NCI-H2029 (cell line): ENCODE measurements around the gene CAVIN3.

ENCODE experiments used
- DNase-seq: peaks from one replicate; lab custom pipeline; 2025; lab: John Stamatoyannopoulos, UW

The CAVIN3 gene, protein sequence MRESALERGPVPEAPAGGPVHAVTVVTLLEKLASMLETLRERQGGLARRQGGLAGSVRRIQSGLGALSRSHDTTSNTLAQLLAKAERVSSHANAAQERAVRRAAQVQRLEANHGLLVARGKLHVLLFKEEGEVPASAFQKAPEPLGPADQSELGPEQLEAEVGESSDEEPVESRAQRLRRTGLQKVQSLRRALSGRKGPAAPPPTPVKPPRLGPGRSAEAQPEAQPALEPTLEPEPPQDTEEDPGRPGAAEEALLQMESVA

DNA sequence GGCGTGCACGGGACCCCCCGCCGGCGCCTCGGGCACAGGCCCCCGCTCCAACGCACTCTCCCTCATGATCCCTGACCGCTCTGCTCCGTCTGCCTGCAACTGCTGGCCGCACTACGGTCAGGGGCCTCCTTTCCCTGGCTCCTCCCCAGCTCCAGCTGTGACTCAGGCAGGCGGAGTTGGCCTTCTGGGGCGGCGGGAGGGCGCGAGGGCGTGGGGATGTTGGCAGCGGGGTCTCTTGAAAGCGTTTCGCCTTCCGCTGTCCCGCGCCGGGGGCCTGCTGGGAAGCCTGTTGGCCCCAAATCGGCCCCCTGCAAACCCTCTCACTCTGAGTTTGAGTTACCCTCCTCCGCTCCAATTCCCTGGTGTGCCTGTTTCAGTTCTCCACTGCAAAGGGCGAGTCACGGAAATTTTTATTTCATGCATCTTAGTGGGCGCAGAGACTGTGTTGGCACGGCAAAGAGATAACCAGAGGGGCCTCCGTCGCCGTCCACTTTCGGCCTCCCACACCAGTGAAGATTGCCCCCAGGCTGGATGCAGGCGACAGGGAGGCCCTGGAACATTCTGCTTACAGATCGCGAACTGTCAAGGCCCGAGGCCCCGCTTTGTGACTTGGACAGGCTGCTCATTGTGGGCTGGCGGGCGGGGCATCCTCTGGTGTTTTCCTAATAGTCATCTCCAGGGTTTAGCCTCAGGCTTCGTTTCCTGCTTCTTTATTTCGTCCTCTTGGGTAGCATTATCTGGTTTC, at the start of gene CAVIN3:
TSS of gene CAVIN3 (minus strand) at position 91 of the 745 bp plus-strand sequence. CDS start at position 66, 25 bp downstream.
- DNase-seq = no peak

DNA sequence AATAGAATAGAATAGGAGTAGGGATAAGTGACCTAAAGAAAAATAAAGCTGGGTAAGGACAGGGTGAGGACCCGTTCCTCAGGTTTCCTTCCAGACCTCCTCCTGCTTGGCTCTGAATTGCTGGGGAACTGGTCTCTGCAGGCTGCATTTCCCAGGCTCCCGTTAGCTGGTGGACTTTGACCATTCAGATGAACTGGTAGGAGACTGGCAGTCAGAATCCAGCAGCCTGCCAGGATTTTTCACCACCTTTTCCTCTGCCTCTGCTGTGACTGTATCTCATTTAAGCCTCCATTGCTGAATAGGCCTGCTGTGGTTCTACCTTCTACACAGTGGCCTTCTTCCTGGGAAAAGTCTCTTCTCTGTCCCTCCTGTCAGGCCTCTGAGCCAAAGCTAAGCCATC, 45.4 kb upstream of the CAVIN3 start:
- no peak for DNase-seq

DNA sequence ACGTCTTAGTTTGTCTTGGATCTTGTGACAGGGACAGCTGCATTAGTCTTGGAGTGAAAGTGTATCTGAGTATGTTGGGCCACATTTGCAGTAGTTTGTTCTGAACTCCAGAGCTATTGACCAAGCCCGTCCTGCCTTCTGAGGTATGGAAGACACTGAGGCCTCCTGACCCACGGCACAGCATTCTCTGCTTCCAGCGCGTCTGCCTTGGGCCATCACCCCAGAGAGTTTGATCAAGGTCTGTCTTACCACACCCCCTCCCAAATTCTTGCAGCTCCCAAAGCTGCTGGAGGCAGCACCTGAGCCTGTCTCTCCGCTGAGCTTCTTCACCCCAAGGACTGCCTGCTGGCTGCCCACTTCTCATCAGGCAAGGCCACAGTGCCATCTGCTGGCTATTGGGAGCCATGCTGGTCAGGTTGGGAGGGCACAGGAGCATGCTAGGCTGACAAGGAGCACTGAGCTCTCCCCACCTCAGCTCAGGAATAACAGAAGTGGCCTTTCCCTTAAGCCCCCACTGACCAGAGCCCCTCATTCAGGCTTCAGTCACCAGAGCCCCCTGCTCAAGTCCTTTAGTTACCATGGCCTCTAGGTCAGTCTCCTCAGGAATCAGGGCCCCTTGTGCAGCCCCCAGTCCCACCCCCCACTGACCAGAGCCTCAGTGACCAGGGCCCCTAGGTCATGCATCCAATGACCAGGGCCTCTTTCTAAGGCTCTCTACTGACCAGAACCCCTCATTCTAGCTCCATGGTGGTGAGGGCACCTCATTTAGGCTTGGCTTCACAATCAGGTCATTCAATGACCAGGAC, 42.8 kb upstream of the CAVIN3 start:
- DNase-seq = peak; percentile 43

DNA sequence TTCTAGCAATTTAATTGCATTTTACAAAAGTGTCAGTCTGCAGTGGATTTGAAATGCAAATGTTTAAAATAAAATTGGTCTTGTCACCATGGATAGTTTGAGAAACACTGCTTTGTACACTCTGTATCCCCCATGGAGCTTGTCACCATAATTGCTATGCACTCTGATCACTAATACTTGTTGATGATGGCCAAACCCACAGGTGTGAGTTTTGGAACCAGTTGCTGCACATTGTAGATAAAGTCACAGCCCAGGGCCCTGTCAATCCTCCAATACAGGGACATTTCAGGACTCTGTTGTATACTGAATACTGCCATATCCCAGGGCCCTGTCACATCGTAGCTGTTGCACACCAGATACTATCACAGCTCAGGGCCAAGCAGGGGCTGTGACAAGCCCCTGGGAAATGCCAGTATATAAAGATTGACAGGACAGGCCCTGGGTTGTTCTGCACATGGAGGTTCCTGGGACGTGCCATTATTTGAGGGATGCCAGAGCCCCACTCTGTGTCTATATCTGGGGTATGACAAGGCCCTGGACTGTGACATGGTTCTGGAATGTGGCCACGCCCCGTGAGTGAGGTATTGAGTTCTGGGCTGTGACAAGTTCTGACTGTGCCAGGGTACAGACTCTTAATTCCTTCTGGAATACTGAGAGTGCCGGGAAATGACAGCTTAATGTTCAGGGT, 42.0 kb upstream of the CAVIN3 start:
- DNase-seq = no peak

DNA sequence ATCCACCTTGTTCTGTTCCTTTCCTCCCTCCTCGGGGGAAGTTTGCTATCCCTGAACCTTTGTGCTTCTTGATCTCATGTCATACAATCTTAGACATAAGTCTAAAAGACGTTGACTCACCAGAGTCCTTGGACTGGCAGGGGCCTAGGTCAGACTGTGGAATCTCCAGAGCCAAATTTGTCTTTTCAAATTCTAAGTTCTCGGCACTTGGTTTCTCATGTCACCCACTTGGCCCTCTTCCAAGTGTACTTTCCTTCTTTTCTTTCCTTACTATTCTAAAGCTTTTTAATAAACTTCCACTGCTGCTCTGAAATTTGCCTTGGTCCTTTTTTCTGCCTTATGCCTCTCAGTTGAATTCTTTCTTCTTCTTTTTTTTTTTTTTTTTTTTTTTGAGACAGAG, 39.9 kb upstream of the CAVIN3 start:
- no peak for DNase-seq

DNA sequence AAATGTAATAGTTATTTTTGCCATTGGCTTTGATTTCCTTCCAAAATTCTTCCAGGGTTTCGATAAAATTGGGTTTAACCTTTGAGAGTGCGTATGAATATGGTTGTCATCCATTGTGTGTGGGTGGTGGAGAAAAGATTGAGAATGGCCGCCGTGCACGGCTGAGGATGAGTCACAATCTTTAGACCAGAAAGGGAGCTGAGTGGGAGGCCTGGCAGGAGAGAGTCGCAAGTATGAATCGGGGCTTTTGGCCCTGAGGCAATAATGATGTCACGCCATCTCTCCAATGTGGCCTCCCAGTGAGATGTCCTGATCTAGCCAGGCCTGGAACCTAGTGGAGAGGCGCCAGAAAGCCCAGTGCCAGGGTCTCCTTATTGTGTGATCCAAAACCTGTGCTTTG, 36.9 kb upstream of the CAVIN3 start:
- DNase-seq = no peak

DNA sequence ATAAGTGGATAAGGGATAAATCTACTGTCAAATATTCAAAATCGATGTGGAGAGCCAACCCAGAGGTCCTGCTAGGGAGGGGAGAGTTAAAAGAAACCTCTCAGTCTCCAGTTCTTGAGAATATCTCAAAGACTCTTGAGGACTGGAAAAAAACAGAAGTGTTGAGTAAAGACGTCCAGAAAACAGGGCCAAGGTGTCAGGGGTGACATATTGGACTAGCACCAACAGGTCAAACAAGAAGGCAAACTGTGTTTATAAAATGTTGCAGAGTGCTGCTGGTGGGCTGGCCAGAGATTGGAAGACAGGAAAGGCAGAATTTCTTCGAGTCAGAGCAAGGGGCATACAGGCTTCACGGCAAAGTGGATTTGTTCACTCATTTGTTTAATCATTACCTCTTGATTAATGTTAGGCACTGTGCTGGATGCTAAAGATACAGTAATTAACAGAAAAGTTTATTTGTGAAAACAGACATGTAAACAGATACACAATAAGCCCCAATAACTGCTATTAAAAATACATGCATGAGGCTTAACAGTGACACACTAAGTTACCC, 36.3 kb upstream of the CAVIN3 start:
- DNase-seq = no peak

DNA sequence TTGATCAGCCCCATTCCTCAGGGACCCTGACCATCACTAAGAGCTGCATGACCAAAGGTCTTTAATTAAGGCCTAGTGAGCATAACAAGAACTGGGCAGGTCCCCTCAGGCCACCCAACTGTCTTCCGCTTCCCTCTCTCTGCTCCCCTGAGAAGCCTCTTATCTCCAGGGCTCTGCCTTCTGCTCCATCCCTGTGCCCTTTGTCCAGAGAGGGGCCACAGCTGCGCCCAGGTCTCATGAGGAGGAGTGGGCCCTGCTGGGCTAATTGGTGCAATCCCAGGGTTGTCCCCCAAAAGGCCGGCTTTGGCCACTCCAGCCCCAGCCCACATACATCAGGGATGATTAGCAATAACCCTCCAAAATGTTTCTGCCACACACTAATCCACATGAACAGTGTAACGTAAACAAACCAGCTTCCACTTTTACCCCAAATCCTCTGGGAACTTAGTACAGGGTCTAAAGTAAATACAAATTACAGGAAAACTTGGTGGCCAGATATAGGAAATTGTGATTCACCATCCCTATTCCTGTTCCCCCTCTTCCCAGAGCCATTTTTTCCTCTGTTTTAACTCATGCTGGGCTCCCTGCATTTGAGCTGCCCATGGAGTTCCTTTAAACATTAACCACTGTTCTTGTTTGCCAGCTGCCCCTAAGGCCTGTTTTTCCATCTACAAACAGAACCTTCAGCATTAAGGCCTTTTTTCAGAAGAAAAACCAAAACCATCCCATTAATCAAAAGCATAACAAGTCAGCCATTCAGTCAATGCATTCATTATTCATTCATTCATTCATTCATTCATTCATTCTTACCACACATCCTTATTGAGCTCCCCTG, 34.6 kb upstream of the CAVIN3 start:
- no peak for DNase-seq

DNA sequence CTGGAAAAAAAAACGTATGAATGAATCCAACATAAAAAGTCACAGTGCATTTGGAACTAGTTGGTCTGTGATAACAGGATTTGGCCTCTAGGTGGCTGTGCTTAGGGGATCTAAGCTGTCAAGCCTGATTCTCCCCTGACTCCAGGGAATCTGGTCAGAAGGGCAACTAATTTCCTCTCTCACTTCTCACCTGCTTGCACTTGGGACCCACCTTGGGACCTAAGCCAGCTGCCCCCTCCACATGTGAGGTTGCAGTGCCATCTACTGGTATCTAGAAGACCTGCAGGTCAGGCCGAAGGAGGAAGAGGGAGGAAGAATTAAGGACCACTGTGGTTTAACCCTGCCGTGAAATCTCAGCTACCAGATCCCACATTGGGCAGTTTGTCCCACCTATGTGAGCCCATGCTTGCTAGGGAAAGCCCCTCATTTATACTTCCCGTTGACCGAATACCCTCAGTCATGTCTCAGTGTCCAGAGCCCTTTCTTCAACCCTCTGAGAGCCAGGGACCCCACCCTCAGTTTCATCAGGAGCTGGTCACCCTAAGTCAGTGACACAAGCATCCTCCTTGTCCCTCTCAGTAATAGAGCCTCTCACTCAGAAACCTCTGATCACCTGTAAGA, 33.2 kb upstream of the CAVIN3 start:
- peak; percentile 87 for DNase-seq

DNA sequence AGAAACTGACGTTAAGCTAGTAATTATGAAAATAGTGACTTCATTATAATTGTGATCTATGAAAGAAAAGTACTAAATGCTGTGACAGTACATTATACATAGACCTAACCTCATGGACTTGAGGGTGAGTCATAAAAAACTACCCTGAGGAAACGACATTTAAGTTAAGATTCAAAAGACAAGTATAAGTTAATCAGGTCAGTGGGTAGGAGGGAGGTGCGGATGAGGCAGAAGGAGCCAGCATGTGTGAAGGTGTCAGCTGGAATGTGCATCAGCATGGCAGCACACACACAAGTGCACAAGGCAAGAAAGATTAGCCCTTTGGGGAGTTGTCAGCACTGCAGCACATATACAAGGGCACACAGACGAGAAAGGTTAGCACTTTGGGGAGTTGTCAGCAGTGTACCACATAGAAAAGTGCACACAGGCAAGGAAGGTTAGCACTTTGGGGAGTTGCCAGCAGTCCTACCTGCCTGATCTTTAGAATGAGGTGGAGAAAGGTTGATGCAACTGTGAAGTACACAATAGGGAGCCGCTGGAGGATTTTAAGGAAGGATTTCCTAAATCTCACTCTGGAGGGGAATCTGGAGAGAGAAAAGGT, 31.6 kb upstream of the CAVIN3 start:
- no peak for DNase-seq

DNA sequence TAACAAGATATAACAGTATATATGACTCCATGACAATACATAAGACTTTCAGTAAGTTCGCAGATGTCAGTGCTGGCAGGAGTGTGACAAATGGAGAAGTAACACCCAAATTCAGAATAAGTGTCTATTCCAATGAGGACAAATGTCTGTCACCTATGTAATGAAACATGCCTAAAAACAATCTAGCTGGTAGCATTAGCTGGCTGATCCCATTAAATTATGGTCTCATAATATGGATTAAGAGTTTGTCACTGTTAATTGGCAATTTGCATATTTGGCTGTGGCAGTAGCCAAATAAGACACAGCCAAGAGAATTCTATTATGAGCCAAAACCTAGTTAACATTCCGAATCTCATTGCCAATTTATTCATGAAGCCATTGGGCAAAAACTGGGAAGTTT, 30.2 kb upstream of the CAVIN3 start:
- no peak for DNase-seq

DNA sequence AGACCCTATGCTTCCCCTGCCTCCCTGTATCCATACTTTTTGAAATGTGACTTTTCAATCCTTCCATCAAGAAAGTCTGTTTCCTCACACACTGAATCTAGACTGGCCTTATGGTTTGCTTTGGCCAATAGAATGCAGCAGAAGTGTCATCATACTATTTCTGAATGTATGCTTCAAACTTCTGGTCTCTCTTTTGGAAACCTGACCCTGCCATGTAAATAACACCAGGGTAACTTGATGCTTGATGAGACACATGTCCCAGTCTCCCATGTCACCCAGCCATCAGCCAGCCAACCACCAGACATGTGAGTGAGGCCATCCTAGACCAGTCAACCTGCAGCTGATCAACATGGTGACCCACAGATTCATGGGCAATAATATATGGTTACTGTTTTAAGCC, 29.7 kb upstream of the CAVIN3 start:
- peak; percentile 6 for DNase-seq

DNA sequence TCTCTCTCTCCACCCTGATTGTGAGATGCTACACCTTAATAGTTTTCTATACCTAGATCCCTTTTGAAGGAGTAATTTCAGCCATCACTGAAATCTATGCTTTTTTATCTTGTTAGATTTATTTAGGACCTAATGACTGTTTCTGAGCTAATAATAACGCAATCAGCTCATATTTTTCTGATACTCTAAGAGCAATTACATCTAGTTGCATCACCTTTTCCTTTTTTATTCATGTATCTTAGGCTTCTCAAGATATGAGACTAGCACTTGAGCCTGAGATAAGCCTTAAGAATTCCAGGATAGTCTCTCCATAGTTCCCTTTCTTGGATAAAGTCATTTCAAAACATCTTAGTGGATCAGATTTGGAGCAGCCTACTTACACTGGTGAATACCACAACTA, 25.1 kb upstream of the CAVIN3 start:
- no peak for DNase-seq

DNA sequence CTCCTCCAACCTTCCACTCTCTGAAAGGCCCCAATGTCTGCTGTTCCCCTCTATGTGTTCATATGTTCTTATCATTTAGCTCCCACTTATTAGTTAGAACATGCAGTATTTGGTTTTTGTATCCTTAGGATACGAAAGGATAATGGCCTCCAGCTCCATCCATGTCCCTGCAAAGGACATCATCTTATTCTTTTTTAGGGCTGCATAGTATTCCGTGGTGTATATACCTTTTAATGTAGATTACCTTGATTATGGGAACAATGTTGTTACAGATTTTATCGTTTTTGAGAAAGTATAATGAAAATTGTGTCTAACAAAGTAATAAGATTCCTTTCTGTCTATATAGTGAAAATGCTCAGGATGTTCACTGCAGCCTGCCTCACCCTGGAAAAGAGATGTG, 16.0 kb upstream of the CAVIN3 start:
- no peak for DNase-seq

DNA sequence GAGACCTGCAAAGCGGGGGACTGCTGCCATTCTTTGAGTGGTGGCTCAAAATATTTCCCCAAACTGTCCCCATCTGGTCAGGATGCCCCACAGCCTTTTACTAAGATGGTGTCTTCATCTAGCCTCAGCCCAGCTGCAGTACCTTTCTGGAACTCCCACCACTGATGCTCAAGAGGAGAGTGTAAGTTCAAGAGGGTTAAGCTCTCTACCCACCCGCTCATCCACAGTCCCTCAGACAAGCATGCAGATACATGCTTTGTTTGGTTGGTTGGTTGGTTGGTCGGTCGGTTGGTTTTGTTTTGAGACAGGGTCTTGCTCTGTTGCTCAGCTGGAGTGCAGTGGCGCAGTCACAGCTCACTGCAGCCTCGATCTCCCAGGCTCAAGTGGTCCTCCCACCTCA, 14.5 kb upstream of the CAVIN3 start:
- DNase-seq = no peak

DNA sequence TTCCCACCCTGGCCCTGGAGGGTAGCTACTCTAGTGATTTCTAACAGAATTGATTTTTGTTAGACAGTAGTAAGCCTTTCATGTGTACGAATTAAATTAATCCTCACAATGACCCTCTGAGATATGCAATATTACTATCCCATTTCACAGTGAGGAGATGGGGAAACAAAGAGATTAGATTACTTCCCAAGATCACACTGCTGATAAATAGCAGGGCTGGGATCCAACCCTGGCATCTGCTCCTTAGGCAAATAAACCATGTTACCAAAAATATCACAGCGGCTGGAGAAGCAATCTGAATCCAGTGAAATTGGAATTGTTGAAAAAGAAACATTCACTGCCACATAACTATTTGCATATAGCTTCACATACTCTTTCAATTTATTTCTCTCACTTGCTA, 12.8 kb upstream of the CAVIN3 start:
- DNase-seq = peak; percentile 37

DNA sequence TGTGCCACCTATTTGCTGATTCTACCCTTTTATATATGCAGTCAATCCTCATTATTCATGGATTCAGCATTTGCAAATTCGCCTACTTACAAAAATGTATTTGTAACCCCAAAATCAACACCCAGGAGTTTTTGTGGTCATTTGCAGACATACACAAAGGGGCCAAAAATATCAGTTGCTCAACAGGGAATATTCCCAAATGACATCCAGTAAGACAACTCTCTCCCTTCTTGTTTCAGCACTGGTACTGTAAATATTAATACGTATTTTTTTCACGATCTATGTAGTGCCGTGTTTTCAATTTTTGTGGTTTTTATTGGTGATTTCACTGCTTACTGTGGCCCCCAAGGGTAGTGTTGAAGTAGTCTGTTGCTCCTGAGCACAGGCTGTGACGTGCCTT, 11.8 kb upstream of the CAVIN3 start:
- no peak for DNase-seq

DNA sequence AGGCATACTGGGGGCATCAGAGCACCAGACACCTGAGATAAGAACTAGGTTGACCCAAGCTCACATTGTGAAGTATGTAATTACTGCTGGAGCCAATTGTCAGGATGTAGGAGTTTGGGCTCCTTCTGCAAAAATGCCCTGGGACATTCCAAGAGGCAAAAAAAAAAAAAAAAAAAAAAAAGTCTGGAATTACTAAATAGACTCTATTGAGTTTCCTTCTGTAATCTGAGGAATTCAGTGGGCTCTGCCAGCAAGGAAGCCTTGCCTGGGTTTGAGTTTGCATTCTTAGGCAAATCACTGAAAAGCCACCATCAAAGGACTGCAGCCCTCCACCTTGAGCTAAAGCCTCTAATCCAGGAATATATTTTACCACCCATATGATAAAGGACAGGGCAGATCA, 8.0 kb upstream of the CAVIN3 start:
- no peak for DNase-seq

DNA sequence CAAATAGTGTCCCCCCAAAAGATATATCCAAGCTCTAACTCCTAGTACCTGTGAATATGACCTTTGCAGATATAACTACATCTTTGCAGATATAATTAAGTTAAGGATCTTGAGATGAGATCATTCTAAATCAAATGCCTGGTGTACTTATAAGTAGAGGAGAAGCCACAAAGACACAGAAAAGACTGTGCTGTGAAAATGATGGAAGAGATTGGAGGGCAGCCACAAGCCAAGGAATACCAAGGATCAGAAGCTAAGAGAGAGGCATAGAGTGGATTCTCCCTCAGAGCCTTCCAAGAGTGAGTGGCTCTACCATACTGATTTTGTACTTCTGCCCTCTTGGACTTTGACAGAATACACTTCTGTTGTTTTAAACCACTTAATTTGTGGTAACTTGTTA, 7.5 kb upstream of the CAVIN3 start:
- DNase-seq = no peak

DNA sequence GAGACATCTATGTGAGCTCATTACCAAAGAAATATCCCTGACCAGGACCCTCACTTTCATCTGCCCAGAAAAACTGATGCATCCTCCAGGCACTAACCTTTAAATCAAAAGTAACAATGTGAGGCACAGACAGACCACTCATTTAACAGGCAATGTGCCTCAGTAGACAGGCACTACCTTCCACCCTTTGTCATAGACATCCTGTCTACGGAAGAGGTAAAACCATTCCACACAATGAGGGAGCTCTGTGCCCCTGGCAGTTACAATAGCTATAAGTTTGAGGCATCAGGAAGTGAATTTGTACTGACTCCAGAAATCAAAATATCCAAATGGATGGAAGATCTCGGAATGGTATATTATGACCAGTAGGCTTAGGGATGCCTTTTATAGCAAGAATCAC, 6.7 kb upstream of the CAVIN3 start:
- DNase-seq = no peak
